ENCODE results near the gene NOL9. TPM values are rescaled to one million over a fixed set of nuclear protein-coding genes. Genes with fewer than 3 reads are reported as not detected.
A peak's percentile ranks its signal among the peaks of the same experiment; 100 is the strongest.

NOL9 gene
- total RNA-seq, 1 experiment from 2014 or later, result 49.2 TPM

DNA sequence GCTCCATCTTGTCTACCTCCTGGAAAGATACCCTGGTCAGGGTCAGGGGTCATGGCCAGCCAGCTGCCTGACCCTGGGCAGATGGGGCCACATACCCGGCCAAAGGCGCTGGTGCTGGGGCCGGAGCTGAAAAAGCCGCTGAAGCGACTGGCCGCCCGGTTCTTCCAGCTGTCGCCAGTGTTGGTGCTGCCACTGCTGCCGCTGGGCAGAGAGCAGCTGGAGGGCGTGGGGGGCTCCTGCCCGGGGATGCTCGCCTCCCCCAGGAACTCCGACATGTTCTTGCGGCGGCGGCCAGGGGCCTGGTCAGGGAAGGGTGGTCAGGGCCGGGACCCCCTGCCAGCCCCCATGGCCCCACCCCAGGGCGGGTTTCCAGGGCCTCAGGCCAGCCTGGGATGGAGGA, 81.2 kb downstream of the NOL9 start:
- POLR2A ChIA-PET, result interaction anchor here (1.8 to 3.2 kb wide), 2 partner anchors 16 to 18 kb away, joined by 13 to 15 read pairs; partner anchors contain the start of gene PLEKHG5
- Mint-ChIP-seq H3K27me3 (ENCODE audit: insufficient read depth, unreplicated experiment) (no peaks in the 10 kb centered on the region), H3K27ac (ENCODE audit: low read depth, unreplicated experiment) (peak overlapping the region; percentile 76), H3K9me3 (ENCODE audit: unreplicated experiment) (no peaks in the 10 kb centered on the region), H3K36me3 (ENCODE audit: insufficient read depth, unreplicated experiment) (peaks cover 32% of the 10 kb centered on the region), H3K4me3 (ENCODE audit: unreplicated experiment) (no peak overlapping the region), H3K4me1 (ENCODE audit: insufficient read depth, unreplicated experiment) (peaks cover 13% of the 10 kb centered on the region)
- BruUV-seq (replicated peaks), result no TSS peak
- DNase-seq (ENCODE audit: unreplicated experiment), result no peak
- TF ChIP-seq, protein P1, sequence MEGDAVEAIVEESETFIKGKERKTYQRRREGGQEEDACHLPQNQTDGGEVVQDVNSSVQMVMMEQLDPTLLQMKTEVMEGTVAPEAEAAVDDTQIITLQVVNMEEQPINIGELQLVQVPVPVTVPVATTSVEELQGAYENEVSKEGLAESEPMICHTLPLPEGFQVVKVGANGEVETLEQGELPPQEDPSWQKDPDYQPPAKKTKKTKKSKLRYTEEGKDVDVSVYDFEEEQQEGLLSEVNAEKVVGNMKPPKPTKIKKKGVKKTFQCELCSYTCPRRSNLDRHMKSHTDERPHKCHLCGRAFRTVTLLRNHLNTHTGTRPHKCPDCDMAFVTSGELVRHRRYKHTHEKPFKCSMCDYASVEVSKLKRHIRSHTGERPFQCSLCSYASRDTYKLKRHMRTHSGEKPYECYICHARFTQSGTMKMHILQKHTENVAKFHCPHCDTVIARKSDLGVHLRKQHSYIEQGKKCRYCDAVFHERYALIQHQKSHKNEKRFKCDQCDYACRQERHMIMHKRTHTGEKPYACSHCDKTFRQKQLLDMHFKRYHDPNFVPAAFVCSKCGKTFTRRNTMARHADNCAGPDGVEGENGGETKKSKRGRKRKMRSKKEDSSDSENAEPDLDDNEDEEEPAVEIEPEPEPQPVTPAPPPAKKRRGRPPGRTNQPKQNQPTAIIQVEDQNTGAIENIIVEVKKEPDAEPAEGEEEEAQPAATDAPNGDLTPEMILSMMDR (IDR thresholded peaks at IDR 0.05; ENCODE audit: unreplicated experiment), result no peak
- intact Hi-C loops (cut with micrococcal nuclease), result no loop called here
- CTCF ChIA-PET, result interaction anchor here (0.6 to 2.0 kb wide), 9 partner anchors 11 to 227 kb away, joined by 3 to 12 read pairs (median 5); no protein-coding TSS in a partner anchor

DNA sequence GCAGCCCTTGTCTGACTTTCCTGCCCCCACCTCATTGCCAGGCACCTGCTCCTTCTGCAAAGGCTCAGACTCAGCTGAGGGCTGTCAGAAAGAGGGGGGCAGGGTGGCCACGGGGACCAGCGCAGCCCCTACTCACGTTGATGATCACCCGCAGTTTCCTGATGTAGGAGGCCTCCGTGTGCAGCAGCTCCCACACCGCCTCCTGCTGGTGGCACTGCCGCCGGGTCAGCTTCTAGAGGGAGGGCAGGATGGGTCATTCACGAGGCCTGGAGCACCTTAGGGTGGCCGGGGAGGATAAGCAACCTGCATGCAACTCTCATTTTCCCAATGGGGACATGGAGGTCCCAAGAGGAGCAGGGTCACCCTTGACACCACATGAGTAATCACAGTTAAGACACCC, 81.9 kb downstream of the NOL9 start:
- no TSS peak for BruUV-seq (replicated peaks)
- Mint-ChIP-seq H3K36me3 (ENCODE audit: insufficient read depth, unreplicated experiment) (peaks cover 35% of the 10 kb centered on the region), H3K9me3 (ENCODE audit: unreplicated experiment) (no peaks in the 10 kb centered on the region), H3K4me3 (ENCODE audit: unreplicated experiment) (peak overlapping the region; percentile 12), H3K27me3 (ENCODE audit: insufficient read depth, unreplicated experiment) (no peaks in the 10 kb centered on the region), H3K27ac (ENCODE audit: low read depth, unreplicated experiment) (peak overlapping the region; percentile 76), H3K4me1 (ENCODE audit: insufficient read depth, unreplicated experiment) (peaks cover 13% of the 10 kb centered on the region)
- ChIA-PET CTCF (interaction anchor here (0.5 to 2.0 kb wide), 15 partner anchors 12 to 1044 kb away, joined by 3 to 12 read pairs (median 4); partner anchors contain the start of genes NOL9 and TAS1R1), POLR2A (interaction anchor here (0.7 to 3.2 kb wide), 7 partner anchors 17 to 79 kb away, joined by 3 to 15 read pairs (median 4); partner anchors contain the start of genes ACOT7 and PLEKHG5)
- TF ChIP-seq, protein P1 (IDR thresholded peaks at IDR 0.05; ENCODE audit: unreplicated experiment), result peak; percentile 22
- intact Hi-C loops (cut with micrococcal nuclease), result no loop called here
- DNase-seq (ENCODE audit: unreplicated experiment), result no peak

DNA sequence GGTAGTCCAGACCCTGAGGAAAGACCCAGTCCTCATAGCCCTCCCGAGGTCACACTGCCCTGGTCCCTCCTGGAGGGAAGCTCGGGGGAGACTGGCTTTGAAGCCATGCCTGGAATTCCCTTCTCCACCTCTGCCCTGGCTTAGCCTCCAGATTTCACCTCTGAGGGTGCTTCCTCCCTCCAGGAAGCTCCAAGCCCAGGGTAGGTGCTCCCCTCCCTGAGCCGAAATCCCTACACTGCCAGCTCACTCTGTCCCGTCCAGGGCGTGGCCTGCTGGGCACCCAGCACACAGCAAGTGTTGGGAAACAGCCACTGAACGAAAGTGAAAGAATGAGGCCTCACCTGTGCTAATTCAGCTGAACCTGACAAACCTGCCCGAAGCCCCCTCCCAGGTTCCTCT, 82.3 kb downstream of the NOL9 start:
- H3K9me3 Mint-ChIP-seq (ENCODE audit: unreplicated experiment), result no peaks in the 10 kb centered on the region
- peak overlapping the region; percentile 76 for H3K27ac Mint-ChIP-seq (ENCODE audit: low read depth, unreplicated experiment)
- no TSS peak for BruUV-seq (replicated peaks)
- peak; percentile 84 for DNase-seq (ENCODE audit: unreplicated experiment)
- peaks cover 37% of the 10 kb centered on the region for H3K36me3 Mint-ChIP-seq (ENCODE audit: insufficient read depth, unreplicated experiment)
- H3K4me1 Mint-ChIP-seq (ENCODE audit: insufficient read depth, unreplicated experiment), result peaks cover 13% of the 10 kb centered on the region
- H3K4me3 Mint-ChIP-seq (ENCODE audit: unreplicated experiment), result peak overlapping the region; percentile 12
- CTCF ChIA-PET, result interaction anchor here (0.5 to 2.0 kb wide), 14 partner anchors 12 to 1044 kb away, joined by 3 to 12 read pairs (median 4); partner anchors contain the start of genes NOL9 and TAS1R1
- POLR2A ChIA-PET, result interaction anchor here (0.7 to 3.2 kb wide), 7 partner anchors 17 to 78 kb away, joined by 3 to 15 read pairs (median 4); partner anchors contain the start of genes ACOT7 and PLEKHG5
- TF ChIP-seq, protein P1 (IDR thresholded peaks at IDR 0.05; ENCODE audit: unreplicated experiment), result no peak
- intact Hi-C loops (cut with micrococcal nuclease), result no loop called here
- no peaks in the 10 kb centered on the region for H3K27me3 Mint-ChIP-seq (ENCODE audit: insufficient read depth, unreplicated experiment)

Other genes starting within 250 kb of the NOL9 start
- gene ACOT7, start 160.7 kb downstream of the NOL9 start, total RNA-seq (2022), result 110 and 117 TPM in 2 replicates
- gene HES2, start 134.6 kb downstream of the NOL9 start, total RNA-seq (2022), result 5.0 and 7.6 TPM in 2 replicates
- 0.68 TPM in 1 of 2 replicates, not detected in the other for gene ESPN, start 129.7 kb downstream of the NOL9 start, total RNA-seq (2022)
- gene TNFRSF25, start 88.3 kb downstream of the NOL9 start, total RNA-seq (2022), result 27.6 and 33.7 TPM in 2 replicates
- 32.3 and 35.9 TPM in 2 replicates for gene PLEKHG5, start 62.8 kb downstream of the NOL9 start, total RNA-seq (2022)
- gene TAS1R1, start 794 bp upstream of the NOL9 start, total RNA-seq (2022), result not detected in 2 replicates
- 40.6 TPM in 2 replicates for gene ZBTB48, start 25.5 kb upstream of the NOL9 start, total RNA-seq (2022)
- gene KLHL21, start 48.4 kb upstream of the NOL9 start, total RNA-seq (2022), result 14.0 and 19.5 TPM in 2 replicates
- gene PHF13, start 59.2 kb upstream of the NOL9 start, total RNA-seq (2022), result 10.3 and 12.7 TPM in 2 replicates
- gene THAP3, start 70.4 kb upstream of the NOL9 start, total RNA-seq (2022), result 14.7 and 18.9 TPM in 2 replicates
- 70.4 and 76.1 TPM in 2 replicates for gene DNAJC11, start 147.3 kb upstream of the NOL9 start, total RNA-seq (2022)
- gene CAMTA1, start 230.9 kb upstream of the NOL9 start, total RNA-seq (2022), result 74.1 and 95.8 TPM in 2 replicates